ENCODE data around the gene RASL11B. TPM values are rescaled to one million over a fixed set of nuclear protein-coding genes. Genes with fewer than 3 reads are reported as not detected.

Gene RASL11B
- total RNA-seq, 1 donor from 2014 or later, result 15.7 TPM

GRCh38 chr4:52836120-52836519 lies 26.0 kb upstream of the RASL11B start:
- no peak overlapping the region for H3K4me3 Mint-ChIP-seq
- peaks cover 3% of the 10 kb centered on the region for H3K27me3 Mint-ChIP-seq
- peaks cover 6% of the 10 kb centered on the region for H3K9me3 Mint-ChIP-seq
- H3K36me3 Mint-ChIP-seq, result no peaks in the 10 kb centered on the region
- DNase-seq (ENCODE audit: extremely low spot score, unreplicated experiment), result no peak
- H3K4me1 Mint-ChIP-seq (ENCODE audit: unreplicated experiment), result peaks cover 22% of the 10 kb centered on the region
- H3K27ac Mint-ChIP-seq, result no peak overlapping the region
- no peak for TF ChIP-seq CTCF (conservative IDR thresholded peaks at IDR 0.05)

DNA sequence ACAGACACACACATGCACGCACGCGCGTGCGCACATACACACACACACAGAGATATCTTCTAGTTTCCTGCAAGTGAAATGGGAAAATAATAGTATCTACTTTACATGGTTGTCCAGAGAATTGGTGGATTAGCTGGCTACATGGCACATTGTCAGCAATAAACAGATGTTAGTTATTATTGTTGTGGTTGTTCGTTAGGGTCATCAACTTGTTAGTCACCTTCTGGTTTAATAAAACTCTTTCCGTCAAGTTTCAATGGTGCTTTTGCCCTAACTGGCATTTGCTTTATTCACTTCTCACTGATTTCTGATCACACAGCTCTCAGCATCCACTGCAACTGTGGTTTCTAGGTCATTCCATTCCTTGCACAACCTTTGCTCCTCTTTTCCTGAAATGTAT lies 25.4 kb upstream of the RASL11B start:
- no peak for TF ChIP-seq CTCF (conservative IDR thresholded peaks at IDR 0.05)
- no peak overlapping the region for H3K4me3 Mint-ChIP-seq
- peaks cover 28% of the 10 kb centered on the region for H3K4me1 Mint-ChIP-seq (ENCODE audit: unreplicated experiment)
- H3K36me3 Mint-ChIP-seq, result no peaks in the 10 kb centered on the region
- no peak overlapping the region for H3K27ac Mint-ChIP-seq
- no peak for DNase-seq (ENCODE audit: extremely low spot score, unreplicated experiment)
- H3K27me3 Mint-ChIP-seq, result peaks cover 3% of the 10 kb centered on the region
- peaks cover 6% of the 10 kb centered on the region for H3K9me3 Mint-ChIP-seq

GRCh38 chr4:52837716-52838558 lies 24.2 kb upstream of the RASL11B start:
- H3K4me1 Mint-ChIP-seq (ENCODE audit: unreplicated experiment), result peaks cover 33% of the 10 kb centered on the region
- TF ChIP-seq CTCF (conservative IDR thresholded peaks at IDR 0.05), result no peak
- no peak for DNase-seq (ENCODE audit: extremely low spot score, unreplicated experiment)
- H3K27ac Mint-ChIP-seq, result peak overlapping the region; percentile 81
- peaks cover 3% of the 10 kb centered on the region for H3K27me3 Mint-ChIP-seq
- no peaks in the 10 kb centered on the region for H3K36me3 Mint-ChIP-seq
- peak overlapping the region; percentile 42 for H3K4me3 Mint-ChIP-seq
- peaks cover 6% of the 10 kb centered on the region for H3K9me3 Mint-ChIP-seq

- peaks cover 6% of the 10 kb centered on the region for H3K9me3 Mint-ChIP-seq
- H3K27me3 Mint-ChIP-seq, result peaks cover 1% of the 10 kb centered on the region
- H3K27ac Mint-ChIP-seq, result peak overlapping the region; percentile 81
- TF ChIP-seq CTCF (conservative IDR thresholded peaks at IDR 0.05), result no peak
- H3K4me3 Mint-ChIP-seq, result no peak overlapping the region
- DNase-seq (ENCODE audit: extremely low spot score, unreplicated experiment), result no peak
- peaks cover 33% of the 10 kb centered on the region for H3K4me1 Mint-ChIP-seq (ENCODE audit: unreplicated experiment)
- H3K36me3 Mint-ChIP-seq, result no peaks in the 10 kb centered on the region
These were observed 23.2 kb upstream of the RASL11B start for GRCh38 chr4:52838729-52839586.

DNA sequence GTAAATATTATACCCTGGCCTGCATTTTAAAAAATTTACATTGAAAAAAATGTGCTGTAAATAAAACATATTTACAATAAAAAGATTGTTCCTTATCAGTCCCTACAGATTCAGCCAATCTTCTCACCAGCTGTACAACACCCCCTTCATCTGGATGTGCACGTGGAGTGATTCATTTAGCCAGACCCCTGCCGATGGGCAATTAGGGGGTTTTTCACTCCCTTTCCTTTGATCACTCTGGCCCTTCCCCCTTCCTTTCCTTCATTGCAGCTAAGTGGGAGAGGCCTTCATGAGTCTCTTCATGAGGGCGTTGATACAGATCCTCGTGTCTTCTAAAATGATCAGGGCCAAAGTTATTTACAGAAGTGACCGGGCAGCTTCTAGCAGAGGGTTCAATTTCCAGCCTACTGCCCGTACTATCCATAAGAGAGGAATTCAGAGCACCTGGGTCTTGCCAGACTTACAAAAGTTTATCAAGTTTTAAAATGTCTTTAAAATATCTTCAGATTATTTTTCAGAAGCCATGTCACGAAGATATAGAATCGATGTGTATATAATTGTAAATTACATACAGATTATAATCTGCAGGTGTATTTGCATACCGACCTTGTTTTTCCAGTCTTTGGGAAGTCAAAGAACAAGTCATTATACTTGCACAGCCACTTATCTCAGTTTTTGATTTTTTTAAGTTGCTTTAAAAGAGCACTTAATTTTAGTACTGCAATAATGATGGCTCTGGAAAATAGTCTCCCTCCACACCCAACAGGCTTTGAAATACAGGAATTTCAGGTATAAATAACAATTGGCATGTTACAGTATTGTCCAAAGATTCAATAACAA lies 21.4 kb upstream of the RASL11B start:
- Mint-ChIP-seq H3K36me3 (no peaks in the 10 kb centered on the region), H3K27me3 (no peaks in the 10 kb centered on the region), H3K4me3 (no peak overlapping the region), H3K9me3 (peaks cover 6% of the 10 kb centered on the region), H3K27ac (peak overlapping the region; percentile 62), H3K4me1 (ENCODE audit: unreplicated experiment) (peaks cover 33% of the 10 kb centered on the region)
- no peak for DNase-seq (ENCODE audit: extremely low spot score, unreplicated experiment)
- no peak for TF ChIP-seq CTCF (conservative IDR thresholded peaks at IDR 0.05)
